Measurements from ENCODE around the gene RANBP17.

The RANBP17 gene

DNA sequence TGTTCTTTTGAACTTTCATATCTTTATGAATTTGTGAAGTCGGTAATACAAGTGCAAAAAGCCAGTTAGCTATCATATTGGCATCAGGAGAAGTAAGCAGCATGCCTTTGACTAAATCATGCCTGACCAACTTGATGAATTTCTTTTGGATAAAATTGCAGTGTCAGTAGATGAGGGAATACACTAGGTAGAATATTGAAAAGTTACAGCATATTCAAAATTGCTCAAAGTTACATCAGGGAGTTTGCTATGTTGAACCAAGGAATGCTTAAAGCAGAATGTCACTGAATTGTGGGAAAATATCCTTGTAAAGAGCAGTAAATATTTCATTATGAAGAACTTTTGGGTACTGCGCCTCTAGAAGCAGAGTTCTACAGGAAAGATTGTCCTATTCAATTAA lies 360.1 kb downstream of the RANBP17 start:
- Histone ChIP-seq H3K4me3 (ENCODE audit: low read length) (no peak overlapping the region), H3K27me3 (ENCODE audit: control insufficient read depth, insufficient read depth, low read length) (no peaks in the 10 kb centered on the region), H3K4me1 (ENCODE audit: control insufficient read depth, insufficient read depth, low read length) (no peaks in the 10 kb centered on the region), H3K27ac (ENCODE audit: low read length) (no peak overlapping the region), H3K9me3 (ENCODE audit: control insufficient read depth, insufficient read depth, low read length) (no peaks in the 10 kb centered on the region), H3K36me3 (ENCODE audit: control insufficient read depth, insufficient read depth, low read length) (no peaks in the 10 kb centered on the region)
- no CpG with 5 or more reads among the region's 2 CpGs for WGBS (ENCODE audit: insufficient coverage, insufficient read length)
- DNase-seq (ENCODE audit: low read depth, low spot score) = no peak

DNA sequence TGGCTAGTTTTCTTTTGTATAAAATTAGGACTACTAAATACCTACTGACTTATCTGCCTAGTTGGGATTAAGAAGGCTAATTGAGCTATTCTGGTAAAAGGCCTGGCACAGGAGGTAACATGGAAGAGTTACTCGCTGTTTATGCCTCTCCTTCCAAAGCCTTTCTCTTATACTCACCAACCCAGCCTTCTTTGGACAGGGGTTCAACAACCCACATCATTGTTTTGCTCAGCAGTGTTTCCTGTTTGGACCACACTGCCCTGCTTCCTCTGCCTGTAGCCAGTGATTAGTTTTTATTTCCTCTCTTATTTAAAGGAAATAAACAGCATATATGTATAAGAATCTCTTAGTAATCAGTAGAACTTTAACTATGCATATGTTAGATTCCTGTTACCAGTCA lies 362.1 kb downstream of the RANBP17 start:
- Histone ChIP-seq H3K27me3 (ENCODE audit: control insufficient read depth, insufficient read depth, low read length) (no peaks in the 10 kb centered on the region), H3K36me3 (ENCODE audit: control insufficient read depth, insufficient read depth, low read length) (no peaks in the 10 kb centered on the region), H3K27ac (ENCODE audit: low read length) (no peak overlapping the region), H3K4me1 (ENCODE audit: control insufficient read depth, insufficient read depth, low read length) (no peaks in the 10 kb centered on the region), H3K9me3 (ENCODE audit: control insufficient read depth, insufficient read depth, low read length) (no peaks in the 10 kb centered on the region), H3K4me3 (ENCODE audit: low read length) (no peak overlapping the region)
- DNase-seq (ENCODE audit: low read depth, low spot score) = no peak
- no CpG with 5 or more reads among the region's 1 CpG for WGBS (ENCODE audit: insufficient coverage, insufficient read length)

DNA sequence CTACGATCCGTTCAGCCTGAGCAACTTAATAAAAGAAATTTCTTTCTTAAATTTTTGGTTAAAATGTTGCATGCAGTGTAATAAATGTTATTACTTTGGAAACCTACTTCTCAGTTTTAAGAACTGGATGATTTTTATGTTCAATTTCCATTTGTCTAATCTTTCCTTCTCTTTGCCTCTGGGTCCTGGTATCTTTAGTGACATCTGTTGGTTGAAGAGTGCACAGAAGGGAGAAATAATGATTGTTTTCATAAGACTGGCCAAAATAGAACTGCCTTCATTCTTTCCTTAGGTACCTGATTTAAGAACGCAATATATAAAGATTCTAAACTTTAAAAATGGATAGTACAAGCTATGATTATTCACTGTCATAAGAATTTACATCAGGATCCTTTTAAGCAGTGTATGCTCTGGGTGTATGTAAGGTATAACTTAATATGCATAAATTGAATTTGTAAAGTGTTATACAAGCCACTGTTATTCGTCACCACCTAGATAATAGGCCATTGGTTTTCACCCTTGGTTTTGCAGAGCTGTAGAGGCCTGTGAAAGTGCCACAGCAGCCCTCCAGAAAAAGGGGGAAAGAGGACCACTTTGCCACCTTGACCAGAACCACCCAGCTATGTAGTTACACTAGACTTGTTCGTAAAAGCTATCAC lies 364.4 kb downstream of the RANBP17 start:
- Histone ChIP-seq H3K36me3 (ENCODE audit: control insufficient read depth, insufficient read depth, low read length) (no peaks in the 10 kb centered on the region), H3K4me3 (ENCODE audit: low read length) (no peak overlapping the region), H3K27ac (ENCODE audit: low read length) (no peak overlapping the region), H3K4me1 (ENCODE audit: control insufficient read depth, insufficient read depth, low read length) (no peaks in the 10 kb centered on the region), H3K9me3 (ENCODE audit: control insufficient read depth, insufficient read depth, low read length) (no peaks in the 10 kb centered on the region), H3K27me3 (ENCODE audit: control insufficient read depth, insufficient read depth, low read length) (no peaks in the 10 kb centered on the region)
- no peak for DNase-seq (ENCODE audit: low read depth, low spot score)
- WGBS (ENCODE audit: insufficient coverage, insufficient read length) = no CpG with 5 or more reads among the region's 5 CpGs

DNA sequence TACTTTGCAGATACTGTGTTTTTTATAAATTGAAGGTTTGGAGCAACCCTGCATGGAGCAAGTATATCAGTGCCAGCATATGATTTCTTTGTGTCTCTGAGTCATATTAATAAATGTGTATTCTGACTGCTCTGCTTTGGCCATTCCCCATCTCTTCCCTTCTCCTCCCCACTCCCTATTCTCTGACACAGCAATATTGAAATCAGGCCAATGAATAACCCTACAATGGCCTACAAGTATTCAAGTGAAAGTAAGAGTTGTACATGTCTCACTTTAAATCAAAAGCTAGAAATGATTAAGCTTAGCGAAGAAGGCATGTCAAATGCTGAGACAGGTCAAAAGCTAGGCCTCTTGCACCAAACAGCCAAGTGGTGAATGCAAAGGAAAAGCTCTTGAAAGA lies 365.0 kb downstream of the RANBP17 start:
- no peak for DNase-seq (ENCODE audit: low read depth, low spot score)
- WGBS (ENCODE audit: insufficient coverage, insufficient read length) = no CpG with 5 or more reads among the region's 1 CpG
- no peak overlapping the region for H3K27ac ChIP-seq (ENCODE audit: low read length)
- H3K4me3 ChIP-seq (ENCODE audit: low read length) = no peak overlapping the region
- H3K27me3 ChIP-seq (ENCODE audit: control insufficient read depth, insufficient read depth, low read length) = no peaks in the 10 kb centered on the region
- H3K4me1 ChIP-seq (ENCODE audit: control insufficient read depth, insufficient read depth, low read length) = no peaks in the 10 kb centered on the region
- H3K36me3 ChIP-seq (ENCODE audit: control insufficient read depth, insufficient read depth, low read length) = no peaks in the 10 kb centered on the region
- H3K9me3 ChIP-seq (ENCODE audit: control insufficient read depth, insufficient read depth, low read length) = no peaks in the 10 kb centered on the region

DNA sequence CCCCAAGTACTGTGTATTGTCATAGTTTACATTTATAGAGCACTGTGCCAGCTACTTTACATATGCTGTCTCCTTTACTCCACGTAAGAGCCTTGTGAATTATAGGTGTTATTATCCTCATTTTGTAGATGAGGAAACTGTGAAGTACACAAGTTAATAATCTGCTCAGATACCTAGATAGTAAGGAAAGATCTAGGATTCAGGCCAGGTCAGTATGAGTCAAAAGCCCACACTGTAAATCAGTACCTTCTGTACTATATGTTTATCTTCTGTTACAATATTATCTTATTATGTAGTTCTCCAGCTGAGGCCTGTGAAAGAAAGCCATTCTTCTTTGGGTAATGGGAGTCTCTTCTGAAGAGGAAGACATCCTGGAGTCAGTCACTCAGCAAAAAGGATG lies 374.8 kb downstream of the RANBP17 start:
- no peaks in the 10 kb centered on the region for H3K36me3 ChIP-seq (ENCODE audit: control insufficient read depth, insufficient read depth, low read length)
- no peak for DNase-seq (ENCODE audit: low read depth, low spot score)
- no CpG with 5 or more reads among the region's 1 CpG for WGBS (ENCODE audit: insufficient coverage, insufficient read length)

DNA sequence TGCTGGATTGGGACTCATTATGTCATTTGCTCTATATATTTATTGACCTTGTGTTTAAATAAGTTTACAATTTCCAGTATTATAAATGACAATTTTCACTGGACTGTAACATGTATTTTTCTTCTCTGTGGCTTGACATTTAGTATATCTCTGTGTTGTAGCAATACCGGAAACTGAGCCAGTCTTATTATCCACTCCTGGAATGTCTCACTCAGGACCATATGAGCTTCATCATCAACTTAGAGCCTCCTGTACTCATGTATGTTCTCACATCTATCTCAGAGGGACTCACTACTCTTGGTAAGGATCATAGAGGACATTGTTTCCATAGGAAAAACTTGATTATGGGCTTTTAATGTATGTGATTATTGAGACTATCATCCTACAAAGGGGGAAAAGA lies 380.7 kb downstream of the RANBP17 start:
- Histone ChIP-seq H3K27ac (ENCODE audit: low read length) (no peak overlapping the region), H3K4me3 (ENCODE audit: low read length) (no peak overlapping the region), H3K9me3 (ENCODE audit: control insufficient read depth, insufficient read depth, low read length) (no peaks in the 10 kb centered on the region), H3K27me3 (ENCODE audit: control insufficient read depth, insufficient read depth, low read length) (no peaks in the 10 kb centered on the region), H3K36me3 (ENCODE audit: control insufficient read depth, insufficient read depth, low read length) (no peaks in the 10 kb centered on the region), H3K4me1 (ENCODE audit: control insufficient read depth, insufficient read depth, low read length) (no peaks in the 10 kb centered on the region)
- no CpG with 5 or more reads among the region's 1 CpG for WGBS (ENCODE audit: insufficient coverage, insufficient read length)
- DNase-seq (ENCODE audit: low read depth, low spot score) = no peak

More for the DNA sequence above, 374.8 kb downstream of the RANBP17 start:
- no peaks in the 10 kb centered on the region for H3K9me3 ChIP-seq (ENCODE audit: control insufficient read depth, insufficient read depth, low read length)
- no peak overlapping the region for H3K4me3 ChIP-seq (ENCODE audit: low read length)
- H3K27me3 ChIP-seq (ENCODE audit: control insufficient read depth, insufficient read depth, low read length) = no peaks in the 10 kb centered on the region
- H3K27ac ChIP-seq (ENCODE audit: low read length) = no peak overlapping the region
- no peaks in the 10 kb centered on the region for H3K4me1 ChIP-seq (ENCODE audit: control insufficient read depth, insufficient read depth, low read length)

DNA sequence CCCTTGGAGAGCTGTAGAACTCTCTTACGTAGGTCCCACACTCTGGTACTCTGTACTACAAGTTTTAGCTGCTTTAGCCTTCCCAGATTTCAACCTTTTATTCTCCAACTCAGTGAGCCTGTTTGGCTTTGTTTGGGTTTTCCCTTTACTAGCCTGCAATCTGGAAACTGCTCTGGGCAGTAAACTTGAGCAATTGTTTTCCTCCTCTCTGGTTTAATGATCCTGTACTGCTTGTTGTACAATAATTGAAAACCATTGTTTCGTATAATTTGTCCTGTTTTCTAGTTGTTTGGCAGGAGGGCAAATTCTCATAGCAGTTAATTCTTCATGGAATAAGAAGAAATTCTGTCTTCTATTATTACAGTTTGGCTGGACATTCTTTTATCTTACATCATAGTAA lies 384.4 kb downstream of the RANBP17 start:
- no peak overlapping the region for H3K4me3 ChIP-seq (ENCODE audit: low read length)
- H3K27me3 ChIP-seq (ENCODE audit: control insufficient read depth, insufficient read depth, low read length) = no peaks in the 10 kb centered on the region
- no peak for DNase-seq (ENCODE audit: low read depth, low spot score)
- no peaks in the 10 kb centered on the region for H3K4me1 ChIP-seq (ENCODE audit: control insufficient read depth, insufficient read depth, low read length)
- no peak overlapping the region for H3K27ac ChIP-seq (ENCODE audit: low read length)
- H3K36me3 ChIP-seq (ENCODE audit: control insufficient read depth, insufficient read depth, low read length) = no peaks in the 10 kb centered on the region
- no CpG with 5 or more reads among the region's 2 CpGs for WGBS (ENCODE audit: insufficient coverage, insufficient read length)
- H3K9me3 ChIP-seq (ENCODE audit: control insufficient read depth, insufficient read depth, low read length) = no peaks in the 10 kb centered on the region

DNA sequence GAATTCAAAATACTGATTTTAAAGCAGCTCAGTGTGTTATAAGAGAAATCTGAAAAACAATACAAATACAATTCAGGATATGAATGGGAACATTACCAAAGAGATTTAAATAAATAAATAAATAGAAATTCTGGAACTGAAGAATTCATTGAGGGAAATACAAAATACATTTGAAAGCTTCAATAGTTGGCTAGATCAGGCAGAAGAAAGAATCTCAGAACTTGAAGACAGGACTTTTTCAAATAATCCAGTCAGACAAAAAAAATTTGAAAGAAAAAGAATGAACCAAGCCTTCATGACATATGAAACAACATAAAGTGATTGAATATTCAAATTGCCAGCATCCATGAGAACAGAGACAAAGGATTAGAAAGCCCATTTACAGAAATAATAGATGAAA lies 387.6 kb downstream of the RANBP17 start:
- no peak for DNase-seq (ENCODE audit: low read depth, low spot score)
- no peaks in the 10 kb centered on the region for H3K9me3 ChIP-seq (ENCODE audit: control insufficient read depth, insufficient read depth, low read length)
- no peaks in the 10 kb centered on the region for H3K27me3 ChIP-seq (ENCODE audit: control insufficient read depth, insufficient read depth, low read length)
- no peak overlapping the region for H3K4me3 ChIP-seq (ENCODE audit: low read length)
- no peaks in the 10 kb centered on the region for H3K36me3 ChIP-seq (ENCODE audit: control insufficient read depth, insufficient read depth, low read length)
- H3K4me1 ChIP-seq (ENCODE audit: control insufficient read depth, insufficient read depth, low read length) = no peaks in the 10 kb centered on the region
- H3K27ac ChIP-seq (ENCODE audit: low read length) = no peak overlapping the region

DNA sequence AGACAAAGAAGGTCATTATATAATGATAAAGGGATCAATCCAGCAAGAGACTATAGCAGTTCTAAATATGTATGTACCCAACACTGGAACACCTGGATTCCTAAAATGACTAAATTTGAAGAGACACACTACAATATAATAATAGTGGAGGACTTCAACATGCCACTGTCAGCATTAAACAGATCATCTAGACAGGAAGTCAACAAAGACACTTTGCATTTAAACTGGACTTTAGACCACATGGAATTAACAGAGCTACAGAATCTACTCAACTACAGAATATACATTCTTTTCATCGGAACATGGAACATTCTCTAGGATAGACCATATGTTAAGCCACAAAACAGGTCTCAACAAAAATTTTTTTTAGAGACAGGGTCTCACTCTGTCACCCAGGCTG lies 388.9 kb downstream of the RANBP17 start:
- no peaks in the 10 kb centered on the region for H3K36me3 ChIP-seq (ENCODE audit: control insufficient read depth, insufficient read depth, low read length)
- no peaks in the 10 kb centered on the region for H3K9me3 ChIP-seq (ENCODE audit: control insufficient read depth, insufficient read depth, low read length)
- no peaks in the 10 kb centered on the region for H3K4me1 ChIP-seq (ENCODE audit: control insufficient read depth, insufficient read depth, low read length)
- H3K27me3 ChIP-seq (ENCODE audit: control insufficient read depth, insufficient read depth, low read length) = no peaks in the 10 kb centered on the region
- no peak overlapping the region for H3K27ac ChIP-seq (ENCODE audit: low read length)
- DNase-seq (ENCODE audit: low read depth, low spot score) = no peak
- no CpG with 5 or more reads among the region's 1 CpG for WGBS (ENCODE audit: insufficient coverage, insufficient read length)
- H3K4me3 ChIP-seq (ENCODE audit: low read length) = no peak overlapping the region

DNA sequence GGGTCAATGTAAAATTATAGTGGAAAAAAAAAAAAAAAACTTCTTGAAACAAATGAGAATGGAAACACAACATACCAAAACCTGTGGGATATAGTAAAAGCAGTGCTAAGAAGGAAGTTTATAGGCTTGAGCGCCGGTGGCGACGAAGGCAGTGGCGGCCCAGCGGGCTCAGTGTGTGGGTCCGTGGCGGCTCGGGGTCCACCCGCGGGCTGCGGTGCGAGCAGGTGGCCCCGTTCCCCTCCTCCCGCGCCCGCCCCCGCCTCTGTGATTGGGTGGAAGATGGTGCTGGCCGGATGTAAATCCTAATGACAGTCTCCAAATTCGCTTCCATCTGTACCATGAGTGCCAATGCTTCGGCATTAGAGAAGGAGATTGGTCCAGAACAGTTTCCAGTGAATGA lies 389.7 kb downstream of the RANBP17 start:
- no CpG with 5 or more reads among the region's 21 CpGs for WGBS (ENCODE audit: insufficient coverage, insufficient read length)

DNA sequence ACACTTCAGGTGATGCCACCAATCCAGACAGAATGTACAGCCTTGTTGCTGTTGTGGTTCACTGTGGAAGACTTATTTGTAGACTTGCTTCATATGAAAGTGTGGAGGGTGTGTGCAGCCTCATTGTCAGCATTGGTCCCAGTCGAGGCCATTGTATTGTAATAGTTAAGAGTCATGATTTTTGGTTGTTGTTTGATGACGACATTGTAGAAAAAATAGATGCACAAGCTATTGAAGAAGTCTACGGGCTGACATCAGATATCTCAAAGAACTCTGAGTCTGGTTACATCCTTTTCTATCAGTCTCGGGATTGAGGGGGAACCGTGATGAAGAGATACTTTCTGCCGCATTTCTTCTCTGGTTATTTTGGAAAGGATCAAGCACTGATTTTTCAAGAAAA lies 390.9 kb downstream of the RANBP17 start:
- Histone ChIP-seq H3K36me3 (ENCODE audit: control insufficient read depth, insufficient read depth, low read length) (no peaks in the 10 kb centered on the region), H3K27me3 (ENCODE audit: control insufficient read depth, insufficient read depth, low read length) (no peaks in the 10 kb centered on the region), H3K27ac (ENCODE audit: low read length) (no peak overlapping the region), H3K4me3 (ENCODE audit: low read length) (no peak overlapping the region), H3K9me3 (ENCODE audit: control insufficient read depth, insufficient read depth, low read length) (no peaks in the 10 kb centered on the region), H3K4me1 (ENCODE audit: control insufficient read depth, insufficient read depth, low read length) (no peaks in the 10 kb centered on the region)
- no CpG with 5 or more reads among the region's 6 CpGs for WGBS (ENCODE audit: insufficient coverage, insufficient read length)
- no peak for DNase-seq (ENCODE audit: low read depth, low spot score)

More for the DNA sequence above, 389.7 kb downstream of the RANBP17 start:
- no peaks in the 10 kb centered on the region for H3K36me3 ChIP-seq (ENCODE audit: control insufficient read depth, insufficient read depth, low read length)
- H3K9me3 ChIP-seq (ENCODE audit: control insufficient read depth, insufficient read depth, low read length) = no peaks in the 10 kb centered on the region
- H3K4me3 ChIP-seq (ENCODE audit: low read length) = no peak overlapping the region
- no peaks in the 10 kb centered on the region for H3K4me1 ChIP-seq (ENCODE audit: control insufficient read depth, insufficient read depth, low read length)
- no peak for DNase-seq (ENCODE audit: low read depth, low spot score)
- no peaks in the 10 kb centered on the region for H3K27me3 ChIP-seq (ENCODE audit: control insufficient read depth, insufficient read depth, low read length)
- no peak overlapping the region for H3K27ac ChIP-seq (ENCODE audit: low read length)
